ENCODE results near the gene NAAA.
"Not testable (repeated sequence)": the region's sequence is repeated elsewhere in the genome, so short reads cannot be mapped to it uniquely, and the experiment has no call there.

Gene NAAA

DNA sequence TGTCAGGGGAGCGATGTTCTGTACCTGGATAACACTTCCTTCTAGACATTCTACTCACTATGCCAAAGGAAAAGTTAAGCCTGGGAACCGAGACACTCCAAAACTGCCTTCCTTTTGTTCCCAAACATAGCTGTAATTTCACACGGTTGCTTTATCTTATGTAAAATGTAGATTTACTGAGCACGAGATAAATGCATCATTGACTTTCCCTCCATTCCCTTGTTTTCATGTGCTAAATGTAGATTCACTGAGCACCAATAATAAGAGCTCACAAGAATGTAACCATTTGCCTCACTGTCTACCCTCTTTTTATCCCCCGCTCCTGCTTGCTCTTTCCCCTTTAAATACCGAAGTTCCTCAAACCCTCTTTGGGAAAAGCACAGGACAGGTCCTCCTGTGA is 27.8 kb downstream of the NAAA start:
- TF ChIP-seq, protein P1, sequence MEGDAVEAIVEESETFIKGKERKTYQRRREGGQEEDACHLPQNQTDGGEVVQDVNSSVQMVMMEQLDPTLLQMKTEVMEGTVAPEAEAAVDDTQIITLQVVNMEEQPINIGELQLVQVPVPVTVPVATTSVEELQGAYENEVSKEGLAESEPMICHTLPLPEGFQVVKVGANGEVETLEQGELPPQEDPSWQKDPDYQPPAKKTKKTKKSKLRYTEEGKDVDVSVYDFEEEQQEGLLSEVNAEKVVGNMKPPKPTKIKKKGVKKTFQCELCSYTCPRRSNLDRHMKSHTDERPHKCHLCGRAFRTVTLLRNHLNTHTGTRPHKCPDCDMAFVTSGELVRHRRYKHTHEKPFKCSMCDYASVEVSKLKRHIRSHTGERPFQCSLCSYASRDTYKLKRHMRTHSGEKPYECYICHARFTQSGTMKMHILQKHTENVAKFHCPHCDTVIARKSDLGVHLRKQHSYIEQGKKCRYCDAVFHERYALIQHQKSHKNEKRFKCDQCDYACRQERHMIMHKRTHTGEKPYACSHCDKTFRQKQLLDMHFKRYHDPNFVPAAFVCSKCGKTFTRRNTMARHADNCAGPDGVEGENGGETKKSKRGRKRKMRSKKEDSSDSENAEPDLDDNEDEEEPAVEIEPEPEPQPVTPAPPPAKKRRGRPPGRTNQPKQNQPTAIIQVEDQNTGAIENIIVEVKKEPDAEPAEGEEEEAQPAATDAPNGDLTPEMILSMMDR (IDR thresholded peaks at IDR 0.05; ENCODE audit: low read length), result no peak
- TF ChIP-seq EZH2 (optimal IDR thresholded peaks at IDR 0.05; ENCODE audit: low read depth, low read length) (no peak), EZH2phosphoT487 (IDR thresholded peaks at IDR 0.05; ENCODE audit: low read length) (no peak)
- Histone ChIP-seq H4K20me1 (ENCODE audit: insufficient read depth, low read length) (no peaks in the 10 kb centered on the region), H3K4me2 (ENCODE audit: low read depth, low read length) (no peak overlapping the region), H3K27ac (ENCODE audit: low read length) (no peak overlapping the region), H3K36me3 (replicated peaks; ENCODE audit: insufficient read depth, low read length) (no peaks in the 10 kb centered on the region), H3F3A (ENCODE audit: insufficient read depth, low read length) (peaks cover 9% of the 10 kb centered on the region; the same call in 1 of the 2 replicates), H3K27me3 (replicated peaks; ENCODE audit: insufficient read depth, low read length) (no peaks in the 10 kb centered on the region), H2AFZ (ENCODE audit: low read length) (no peak overlapping the region), H3K4me3 (ENCODE audit: low read length) (no peak overlapping the region), H3K9ac (ENCODE audit: low read length) (no peak overlapping the region), H3K9me3 (replicated peaks; ENCODE audit: insufficient read depth, low read length) (no peaks in the 10 kb centered on the region), H3K4me1 (ENCODE audit: low read length) (peaks cover 9% of the 10 kb centered on the region; the same call in 1 of the 2 replicates), H3K79me2 (ENCODE audit: low read length) (no peaks in the 10 kb centered on the region), H3K9me2 (replicated peaks; ENCODE audit: insufficient read depth, low read length) (no peaks in the 10 kb centered on the region)
- no peak for DNase-seq

GRCh38 chr4:75910831-75911230 is 30.0 kb downstream of the NAAA start:
- not testable (repeated sequence) for H4K20me1 ChIP-seq (ENCODE audit: insufficient read depth, low read length); H3F3A ChIP-seq (ENCODE audit: insufficient read depth, low read length); DNase-seq; H3K36me3 ChIP-seq (replicated peaks; ENCODE audit: insufficient read depth, low read length); H3K9ac ChIP-seq (ENCODE audit: low read length); H3K4me2 ChIP-seq (ENCODE audit: low read depth, low read length); H3K27ac ChIP-seq (ENCODE audit: low read length); H3K27me3 ChIP-seq (replicated peaks; ENCODE audit: insufficient read depth, low read length); H3K9me3 ChIP-seq (replicated peaks; ENCODE audit: insufficient read depth, low read length); H3K9me2 ChIP-seq (replicated peaks; ENCODE audit: insufficient read depth, low read length); H3K79me2 ChIP-seq (ENCODE audit: low read length); H3K4me3 ChIP-seq (ENCODE audit: low read length); H2AFZ ChIP-seq (ENCODE audit: low read length)
- H3K4me1 ChIP-seq (ENCODE audit: low read length), result peaks cover 10% of the 10 kb centered on the region; the same call in 1 of the 2 replicates

GRCh38 chr4:75909405-75909804 is 31.4 kb downstream of the NAAA start:
- Histone ChIP-seq H3K4me2 (ENCODE audit: low read depth, low read length) (no peak overlapping the region), H3F3A (ENCODE audit: insufficient read depth, low read length) (peaks cover 9% of the 10 kb centered on the region; the same call in 1 of the 2 replicates), H3K9me3 (replicated peaks; ENCODE audit: insufficient read depth, low read length) (no peaks in the 10 kb centered on the region), H3K27me3 (replicated peaks; ENCODE audit: insufficient read depth, low read length) (no peaks in the 10 kb centered on the region), H3K4me3 (ENCODE audit: low read length) (no peak overlapping the region), H4K20me1 (ENCODE audit: insufficient read depth, low read length) (no peaks in the 10 kb centered on the region), H3K4me1 (ENCODE audit: low read length) (peaks cover 10% of the 10 kb centered on the region; the same call in 1 of the 2 replicates), H2AFZ (ENCODE audit: low read length) (no peak overlapping the region), H3K9me2 (replicated peaks; ENCODE audit: insufficient read depth, low read length) (no peaks in the 10 kb centered on the region), H3K27ac (ENCODE audit: low read length) (no peak overlapping the region), H3K9ac (ENCODE audit: low read length) (no peak overlapping the region), H3K79me2 (ENCODE audit: low read length) (no peaks in the 10 kb centered on the region), H3K36me3 (replicated peaks; ENCODE audit: insufficient read depth, low read length) (no peaks in the 10 kb centered on the region)
- no peak for DNase-seq
- TF ChIP-seq, protein P1 (IDR thresholded peaks at IDR 0.05; ENCODE audit: low read length), result no peak
- TF ChIP-seq EZH2 (optimal IDR thresholded peaks at IDR 0.05; ENCODE audit: low read depth, low read length) (no peak), EZH2phosphoT487 (IDR thresholded peaks at IDR 0.05; ENCODE audit: low read length) (no peak)

DNA sequence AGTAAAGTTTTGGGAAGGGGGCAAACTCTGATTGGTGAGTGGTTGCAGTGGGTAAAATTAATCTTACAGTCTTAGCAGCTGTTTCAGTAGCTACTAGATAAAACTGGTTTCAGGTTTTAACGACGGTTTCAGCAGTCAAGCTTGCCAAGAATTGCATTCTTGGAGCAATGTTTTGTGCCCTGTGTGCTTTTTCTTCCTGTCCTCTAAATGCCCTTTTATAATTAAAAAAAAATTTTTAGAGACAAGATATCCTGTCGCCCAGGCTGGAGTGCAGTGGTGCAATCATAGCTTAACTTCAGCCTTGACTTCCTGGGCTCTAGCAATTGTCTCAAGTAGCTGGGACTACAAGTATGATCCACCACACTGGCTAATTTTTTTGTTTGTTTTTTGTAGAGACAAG is 32.3 kb downstream of the NAAA start:
- TF ChIP-seq EZH2 (optimal IDR thresholded peaks at IDR 0.05; ENCODE audit: low read depth, low read length) (no peak), EZH2phosphoT487 (IDR thresholded peaks at IDR 0.05; ENCODE audit: low read length) (no peak)
- Histone ChIP-seq H2AFZ (ENCODE audit: low read length) (peak overlapping the region; percentile 72; the same call in 1 of the 2 replicates), H3F3A (ENCODE audit: insufficient read depth, low read length) (peaks cover 9% of the 10 kb centered on the region; the same call in 1 of the 2 replicates), H3K79me2 (ENCODE audit: low read length) (no peaks in the 10 kb centered on the region), H3K9me2 (replicated peaks; ENCODE audit: insufficient read depth, low read length) (no peaks in the 10 kb centered on the region), H3K27ac (ENCODE audit: low read length) (peak overlapping the region; percentile 47; the same call in 1 of the 2 replicates), H4K20me1 (ENCODE audit: insufficient read depth, low read length) (no peaks in the 10 kb centered on the region), H3K4me1 (ENCODE audit: low read length) (peaks cover 10% of the 10 kb centered on the region; the same call in 1 of the 2 replicates), H3K4me2 (ENCODE audit: low read depth, low read length) (peak overlapping the region; percentile 47; the same call in 1 of the 2 replicates), H3K9me3 (replicated peaks; ENCODE audit: insufficient read depth, low read length) (no peaks in the 10 kb centered on the region), H3K4me3 (ENCODE audit: low read length) (no peak overlapping the region), H3K27me3 (replicated peaks; ENCODE audit: insufficient read depth, low read length) (no peaks in the 10 kb centered on the region), H3K9ac (ENCODE audit: low read length) (no peak overlapping the region), H3K36me3 (replicated peaks; ENCODE audit: insufficient read depth, low read length) (no peaks in the 10 kb centered on the region)
- peak; percentile 70 for DNase-seq

Measured in MM.1S (cell line).